ENCODE results near the gene FOXL2. TPM values are rescaled to one million over a fixed set of nuclear protein-coding genes. Genes with fewer than 3 reads are reported as not detected.
"Not testable (repeated sequence)": the region's sequence is repeated elsewhere in the genome, so short reads cannot be mapped to it uniquely, and the experiment has no call there.

FOXL2 gene
- total RNA-seq, 1 donor from 2014 or later = 0.21 TPM

DNA sequence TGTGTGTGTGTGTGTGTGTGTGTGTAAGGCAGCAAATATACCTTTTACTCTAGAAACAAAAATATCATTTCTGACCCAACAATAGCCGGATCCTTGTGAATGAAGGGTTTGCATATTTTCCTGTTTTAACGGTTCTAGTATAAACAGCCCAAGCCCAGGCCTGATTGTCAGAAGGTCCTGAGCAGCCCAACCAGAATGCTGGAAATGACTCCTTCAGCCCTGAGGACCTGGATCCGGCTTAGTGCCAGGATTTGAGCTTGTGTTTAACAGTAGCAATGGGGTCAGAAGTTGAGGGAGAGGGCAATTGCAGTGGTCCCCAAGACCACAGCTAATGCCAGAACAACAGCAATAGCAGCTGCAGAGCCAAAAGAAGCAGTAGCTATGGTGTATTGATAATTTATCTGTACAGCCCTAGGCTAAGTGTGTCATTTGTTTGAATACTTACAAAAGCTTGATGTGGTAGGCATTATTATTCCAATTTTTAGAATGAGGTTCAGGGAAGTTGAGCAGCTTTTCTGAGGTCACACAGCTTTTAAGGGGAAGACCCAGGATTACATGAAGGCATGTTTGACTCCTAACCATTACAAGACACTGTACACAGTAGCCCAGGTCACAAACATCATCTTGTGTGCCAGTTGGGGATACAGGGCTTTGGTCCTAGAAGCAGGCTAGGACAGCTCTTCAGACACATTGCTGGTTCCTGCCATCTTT, 12.8 kb downstream of the FOXL2 start:
- no peak overlapping the region for H3K27ac Mint-ChIP-seq (ENCODE audit: unreplicated experiment)
- no peaks in the 10 kb centered on the region for H3K9me3 Mint-ChIP-seq (ENCODE audit: unreplicated experiment)
- peaks cover 24% of the 10 kb centered on the region for H3K4me1 Mint-ChIP-seq (ENCODE audit: unreplicated experiment)
- no peaks in the 10 kb centered on the region for H3K36me3 Mint-ChIP-seq (ENCODE audit: unreplicated experiment)
- TF ChIP-seq, protein P1, sequence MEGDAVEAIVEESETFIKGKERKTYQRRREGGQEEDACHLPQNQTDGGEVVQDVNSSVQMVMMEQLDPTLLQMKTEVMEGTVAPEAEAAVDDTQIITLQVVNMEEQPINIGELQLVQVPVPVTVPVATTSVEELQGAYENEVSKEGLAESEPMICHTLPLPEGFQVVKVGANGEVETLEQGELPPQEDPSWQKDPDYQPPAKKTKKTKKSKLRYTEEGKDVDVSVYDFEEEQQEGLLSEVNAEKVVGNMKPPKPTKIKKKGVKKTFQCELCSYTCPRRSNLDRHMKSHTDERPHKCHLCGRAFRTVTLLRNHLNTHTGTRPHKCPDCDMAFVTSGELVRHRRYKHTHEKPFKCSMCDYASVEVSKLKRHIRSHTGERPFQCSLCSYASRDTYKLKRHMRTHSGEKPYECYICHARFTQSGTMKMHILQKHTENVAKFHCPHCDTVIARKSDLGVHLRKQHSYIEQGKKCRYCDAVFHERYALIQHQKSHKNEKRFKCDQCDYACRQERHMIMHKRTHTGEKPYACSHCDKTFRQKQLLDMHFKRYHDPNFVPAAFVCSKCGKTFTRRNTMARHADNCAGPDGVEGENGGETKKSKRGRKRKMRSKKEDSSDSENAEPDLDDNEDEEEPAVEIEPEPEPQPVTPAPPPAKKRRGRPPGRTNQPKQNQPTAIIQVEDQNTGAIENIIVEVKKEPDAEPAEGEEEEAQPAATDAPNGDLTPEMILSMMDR (IDR thresholded peaks at IDR 0.05) = no peak
- peaks cover 82% of the 10 kb centered on the region for H3K27me3 Mint-ChIP-seq (ENCODE audit: unreplicated experiment)
- H3K4me3 Mint-ChIP-seq (ENCODE audit: unreplicated experiment) = no peak overlapping the region
- DNase-seq (ENCODE audit: extremely low spot score, unreplicated experiment) = no peak

DNA sequence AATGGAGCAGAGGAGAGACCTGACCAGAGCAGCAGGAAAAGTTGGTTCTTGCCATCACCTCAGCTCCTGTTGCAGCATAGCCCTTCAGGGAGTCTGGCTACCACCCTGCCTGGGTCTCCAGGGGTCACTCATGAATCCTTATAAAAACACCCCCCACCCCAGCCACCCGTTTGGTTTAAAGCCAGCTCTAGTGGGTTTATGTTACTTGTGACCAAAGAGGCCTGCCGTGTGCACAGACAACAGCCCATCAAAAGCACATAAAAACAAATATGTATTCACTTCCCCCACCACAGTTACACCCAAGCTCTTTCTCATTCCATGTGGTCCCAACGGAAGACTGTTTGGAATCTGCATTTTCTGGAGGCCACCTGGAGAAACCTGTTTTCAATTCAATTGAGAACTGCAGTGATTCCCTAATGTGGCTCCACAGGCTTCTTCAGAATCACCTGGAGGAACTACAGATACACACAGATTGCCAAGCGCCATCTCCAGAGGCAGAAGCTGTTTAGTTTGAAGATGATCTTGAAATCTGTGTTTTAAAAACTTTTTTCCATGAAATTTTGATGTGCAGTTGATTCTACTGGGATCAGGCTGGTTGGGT, 13.8 kb downstream of the FOXL2 start:
- DNase-seq (ENCODE audit: extremely low spot score, unreplicated experiment) = no peak
- Mint-ChIP-seq H3K9me3 (ENCODE audit: unreplicated experiment) (no peaks in the 10 kb centered on the region), H3K36me3 (ENCODE audit: unreplicated experiment) (no peaks in the 10 kb centered on the region), H3K4me3 (ENCODE audit: unreplicated experiment) (no peak overlapping the region), H3K27me3 (ENCODE audit: unreplicated experiment) (peaks cover 72% of the 10 kb centered on the region), H3K27ac (ENCODE audit: unreplicated experiment) (no peak overlapping the region), H3K4me1 (ENCODE audit: unreplicated experiment) (peaks cover 19% of the 10 kb centered on the region)
- TF ChIP-seq, protein P1 (IDR thresholded peaks at IDR 0.05) = no peak

DNA sequence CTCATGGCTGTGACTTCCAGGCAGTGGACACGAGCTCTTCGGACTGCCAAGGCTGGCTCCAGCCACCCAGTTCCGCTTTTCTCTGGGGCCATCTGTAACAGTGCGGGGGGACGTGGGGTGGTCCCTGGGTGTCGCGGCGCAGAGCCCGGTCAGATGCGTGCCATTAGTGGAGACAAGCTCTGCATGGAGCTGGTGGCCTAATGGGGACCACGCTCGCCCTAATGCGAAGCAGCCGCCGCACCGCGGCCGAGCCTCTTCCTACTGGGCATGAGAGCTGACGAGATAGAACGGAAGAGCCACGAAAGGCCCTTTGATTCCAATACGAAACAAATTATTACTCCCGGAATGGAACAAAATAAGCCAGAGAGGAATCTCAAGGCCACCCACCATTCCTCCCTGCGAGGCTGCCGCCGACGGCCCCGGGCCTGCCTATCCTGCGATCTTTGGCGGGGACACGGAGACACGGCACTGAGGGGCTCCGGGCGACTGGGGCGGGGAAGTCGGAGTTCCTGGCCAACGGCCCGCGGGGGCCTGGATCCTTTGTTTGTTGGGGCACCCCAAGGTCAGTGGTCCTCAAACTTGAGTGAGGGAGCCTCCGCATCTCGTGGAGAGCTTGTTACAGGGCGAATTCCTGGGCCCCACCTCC, 18.1 kb downstream of the FOXL2 start:
- H3K27ac Mint-ChIP-seq (ENCODE audit: unreplicated experiment) = no peak overlapping the region
- H3K4me3 Mint-ChIP-seq (ENCODE audit: unreplicated experiment) = no peak overlapping the region
- no peaks in the 10 kb centered on the region for H3K36me3 Mint-ChIP-seq (ENCODE audit: unreplicated experiment)
- H3K27me3 Mint-ChIP-seq (ENCODE audit: unreplicated experiment) = peaks cover 43% of the 10 kb centered on the region
- no peaks in the 10 kb centered on the region for H3K9me3 Mint-ChIP-seq (ENCODE audit: unreplicated experiment)
- TF ChIP-seq, protein P1 (IDR thresholded peaks at IDR 0.05) = no peak
- no peak for DNase-seq (ENCODE audit: extremely low spot score, unreplicated experiment)
- H3K4me1 Mint-ChIP-seq (ENCODE audit: unreplicated experiment) = no peaks in the 10 kb centered on the region

DNA sequence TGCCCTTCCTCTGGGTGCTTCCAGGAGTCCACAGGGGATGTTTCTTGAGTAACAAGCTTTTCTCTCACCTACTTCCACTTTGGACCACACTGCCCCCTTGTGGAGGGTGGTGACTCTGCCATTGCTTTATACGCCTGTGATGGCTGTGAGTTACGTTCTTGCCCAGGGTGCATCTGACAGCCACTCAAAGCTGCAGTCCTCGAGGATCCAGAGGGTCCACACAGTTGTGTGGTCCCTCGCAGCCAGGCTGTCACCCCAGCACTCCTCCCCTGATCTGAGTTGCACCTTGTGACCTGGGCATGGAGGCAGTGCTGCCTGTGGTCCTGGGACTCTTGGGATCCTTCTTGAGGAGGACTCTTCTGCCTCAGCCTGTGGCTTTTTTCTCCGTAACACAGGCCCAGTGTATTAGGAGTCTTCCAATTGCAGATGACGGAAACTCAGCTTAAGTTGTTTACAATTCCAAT, 23.4 kb downstream of the FOXL2 start:
- Mint-ChIP-seq H3K27ac (ENCODE audit: unreplicated experiment) (no peak overlapping the region), H3K36me3 (ENCODE audit: unreplicated experiment) (no peaks in the 10 kb centered on the region), H3K9me3 (ENCODE audit: unreplicated experiment) (no peaks in the 10 kb centered on the region), H3K4me1 (ENCODE audit: unreplicated experiment) (peaks cover 12% of the 10 kb centered on the region), H3K27me3 (ENCODE audit: unreplicated experiment) (peaks cover 10% of the 10 kb centered on the region), H3K4me3 (ENCODE audit: unreplicated experiment) (no peak overlapping the region)
- DNase-seq (ENCODE audit: extremely low spot score, unreplicated experiment) = peak; percentile 93
- TF ChIP-seq, protein P1 (IDR thresholded peaks at IDR 0.05) = peak; percentile 89

DNA sequence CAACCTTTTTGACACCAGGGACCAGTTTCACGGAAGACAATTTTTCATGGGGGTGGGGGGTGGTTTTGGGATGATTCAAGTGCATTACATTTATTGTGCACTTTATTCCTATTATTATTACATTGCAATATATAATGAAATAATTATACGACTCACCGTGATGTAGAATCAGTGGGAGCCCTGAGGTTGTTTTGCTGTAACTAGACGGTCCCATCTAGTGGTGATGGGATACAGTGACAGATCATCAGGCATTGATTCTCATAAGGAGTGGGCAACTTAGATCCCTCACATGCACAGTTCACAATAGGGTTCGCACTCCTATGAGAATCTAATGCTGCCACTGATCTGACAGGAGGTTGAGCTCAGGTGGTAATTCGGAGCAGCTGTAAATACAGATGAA, 24.5 kb downstream of the FOXL2 start:
- not testable (repeated sequence) for DNase-seq (ENCODE audit: extremely low spot score, unreplicated experiment); H3K9me3 Mint-ChIP-seq (ENCODE audit: unreplicated experiment); H3K36me3 Mint-ChIP-seq (ENCODE audit: unreplicated experiment); H3K4me3 Mint-ChIP-seq (ENCODE audit: unreplicated experiment)
- H3K27me3 Mint-ChIP-seq (ENCODE audit: unreplicated experiment) = peaks cover 13% of the 10 kb centered on the region
- peak overlapping the region; percentile 18 for H3K27ac Mint-ChIP-seq (ENCODE audit: unreplicated experiment)
- H3K4me1 Mint-ChIP-seq (ENCODE audit: unreplicated experiment) = peaks cover 12% of the 10 kb centered on the region

All from osteocyte (in vitro differentiated cells).